ENCODE data around the gene INPP5J. TPM values are rescaled to one million over a fixed set of nuclear protein-coding genes. Genes with fewer than 3 reads are reported as not detected.

The INPP5J gene
- total RNA-seq, 2 experiments from 2014 or later, result 0.59 to 0.69 TPM

DNA sequence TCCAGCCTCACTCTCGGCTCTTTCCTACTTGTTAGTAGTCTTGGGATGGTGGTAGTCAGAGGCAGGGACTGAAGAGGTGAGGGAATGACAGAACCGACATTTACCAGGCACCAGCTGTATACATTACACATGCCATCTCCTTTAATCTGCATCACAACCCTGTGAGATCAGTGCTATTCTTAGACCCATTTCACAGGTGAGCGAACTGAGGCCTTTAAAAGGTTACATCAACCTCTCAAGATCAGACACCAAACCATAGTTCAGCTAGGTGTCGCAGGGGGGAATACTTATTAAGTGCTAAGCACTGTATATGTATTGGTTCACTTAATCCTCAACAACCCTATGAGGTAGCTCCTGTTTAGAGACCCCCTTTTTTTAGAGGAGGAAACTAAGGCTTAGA lies 11.9 kb downstream of the INPP5J start:
- no peaks in the 10 kb centered on the region for H3K4me1 ChIP-seq (ENCODE audit: insufficient read depth, low read length)

DNA sequence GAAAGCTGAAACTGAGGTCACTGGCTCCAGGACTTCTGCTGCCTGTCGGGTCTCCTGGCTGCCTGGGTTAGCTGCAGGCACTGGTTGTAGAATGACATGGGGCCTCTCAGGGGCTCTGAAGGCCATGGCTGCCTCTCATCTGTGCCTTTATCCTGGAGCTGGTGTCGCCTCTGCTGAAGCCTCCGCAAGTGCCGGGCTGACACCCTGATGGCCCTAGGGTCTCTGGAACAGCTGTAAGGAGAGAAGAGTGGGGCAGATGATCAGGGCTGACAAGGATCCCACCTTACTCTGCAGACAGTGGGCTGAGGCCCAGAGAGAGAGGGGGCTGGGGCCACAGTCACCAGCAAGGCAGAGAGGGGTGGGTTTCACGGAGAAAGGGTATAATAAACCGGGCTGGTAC lies 12.9 kb downstream of the INPP5J start:
- H3K27me3 ChIP-seq (ENCODE audit: control insufficient read depth in 1 of 2, insufficient read depth in 2 of 2, low read length in 2 of 2), result no peaks in the 10 kb centered on the region
- no peaks in the 10 kb centered on the region for H3K27me3 Mint-ChIP-seq
- no peaks in the 10 kb centered on the region for H3K9me3 ChIP-seq (ENCODE audit: control insufficient read depth in 1 of 2, insufficient read depth in 1 of 2, low read length in 2 of 2)
- intact Hi-C loops (cut with DNase I, micrococcal nuclease), result no loop called here
- TF ChIP-seq, protein P1, sequence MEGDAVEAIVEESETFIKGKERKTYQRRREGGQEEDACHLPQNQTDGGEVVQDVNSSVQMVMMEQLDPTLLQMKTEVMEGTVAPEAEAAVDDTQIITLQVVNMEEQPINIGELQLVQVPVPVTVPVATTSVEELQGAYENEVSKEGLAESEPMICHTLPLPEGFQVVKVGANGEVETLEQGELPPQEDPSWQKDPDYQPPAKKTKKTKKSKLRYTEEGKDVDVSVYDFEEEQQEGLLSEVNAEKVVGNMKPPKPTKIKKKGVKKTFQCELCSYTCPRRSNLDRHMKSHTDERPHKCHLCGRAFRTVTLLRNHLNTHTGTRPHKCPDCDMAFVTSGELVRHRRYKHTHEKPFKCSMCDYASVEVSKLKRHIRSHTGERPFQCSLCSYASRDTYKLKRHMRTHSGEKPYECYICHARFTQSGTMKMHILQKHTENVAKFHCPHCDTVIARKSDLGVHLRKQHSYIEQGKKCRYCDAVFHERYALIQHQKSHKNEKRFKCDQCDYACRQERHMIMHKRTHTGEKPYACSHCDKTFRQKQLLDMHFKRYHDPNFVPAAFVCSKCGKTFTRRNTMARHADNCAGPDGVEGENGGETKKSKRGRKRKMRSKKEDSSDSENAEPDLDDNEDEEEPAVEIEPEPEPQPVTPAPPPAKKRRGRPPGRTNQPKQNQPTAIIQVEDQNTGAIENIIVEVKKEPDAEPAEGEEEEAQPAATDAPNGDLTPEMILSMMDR (IDR thresholded peaks at IDR 0.05), result no peak
- H3K4me3 Mint-ChIP-seq, result no peak overlapping the region
- no peaks in the 10 kb centered on the region for H3K4me1 ChIP-seq (ENCODE audit: insufficient read depth, low read length)
- DNase-seq, result no peak
- H3K36me3 ChIP-seq (ENCODE audit: insufficient read depth, low read length), result no peaks in the 10 kb centered on the region
- H3K36me3 Mint-ChIP-seq (ENCODE audit: low read depth), result no peaks in the 10 kb centered on the region
- no peaks in the 10 kb centered on the region for H3K4me1 Mint-ChIP-seq (ENCODE audit: low read depth)
- no peak overlapping the region for H3K27ac Mint-ChIP-seq
- ChIA-PET POLR2A (no interaction called here), CTCF (no interaction called here)
- H3K9me3 Mint-ChIP-seq, result no peaks in the 10 kb centered on the region
- ATAC-seq (ENCODE audit: poor library complexity), result no peak
- H3K27ac ChIP-seq (ENCODE audit: low read depth in 1 of 2, low read length in 2 of 2), result no peak overlapping the region
- no peak overlapping the region for H3K4me3 ChIP-seq (ENCODE audit: low read length)

More for the DNA sequence above, 11.9 kb downstream of the INPP5J start:
- Mint-ChIP-seq H3K4me3 (no peak overlapping the region), H3K4me1 (ENCODE audit: low read depth) (no peaks in the 10 kb centered on the region), H3K9me3 (no peaks in the 10 kb centered on the region), H3K27ac (no peak overlapping the region), H3K36me3 (ENCODE audit: low read depth) (no peaks in the 10 kb centered on the region), H3K27me3 (no peaks in the 10 kb centered on the region)
- ChIA-PET POLR2A (no interaction called here), CTCF (no interaction called here)
- Histone ChIP-seq H3K4me3 (ENCODE audit: low read length) (no peak overlapping the region), H3K27me3 (ENCODE audit: control insufficient read depth in 1 of 2, insufficient read depth in 2 of 2, low read length in 2 of 2) (no peaks in the 10 kb centered on the region), H3K36me3 (ENCODE audit: insufficient read depth, low read length) (no peaks in the 10 kb centered on the region), H3K9me3 (ENCODE audit: control insufficient read depth in 1 of 2, insufficient read depth in 1 of 2, low read length in 2 of 2) (no peaks in the 10 kb centered on the region), H3K27ac (ENCODE audit: low read depth in 1 of 2, low read length in 2 of 2) (no peak overlapping the region)
- TF ChIP-seq, protein P1 (IDR thresholded peaks at IDR 0.05), result no peak
- ATAC-seq (ENCODE audit: poor library complexity) (no peak), DNase-seq (no peak)
- intact Hi-C loops (cut with DNase I, micrococcal nuclease), result no loop called here

DNA sequence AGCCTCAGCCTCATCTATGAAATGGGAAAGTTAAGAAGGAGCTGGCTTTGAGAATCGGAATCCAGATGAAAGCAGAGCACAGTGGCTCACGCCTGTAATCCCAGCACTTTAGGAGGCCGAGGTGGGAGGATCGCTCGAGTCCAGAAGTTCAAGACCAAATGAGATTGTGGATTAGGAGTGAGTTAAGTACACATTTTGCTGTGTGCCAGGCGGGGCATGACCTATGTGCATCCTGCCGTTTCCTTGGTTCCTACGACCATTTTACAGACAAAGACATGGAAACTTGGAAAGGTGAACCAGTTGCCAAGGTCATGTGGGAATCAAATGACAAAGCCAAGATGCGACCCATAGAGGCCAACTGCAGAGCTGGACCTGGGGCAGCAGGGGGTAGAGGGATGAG lies 13.4 kb downstream of the INPP5J start:
- no peak overlapping the region for H3K27ac ChIP-seq (ENCODE audit: low read depth in 1 of 2, low read length in 2 of 2)

More for the DNA sequence above, 13.4 kb downstream of the INPP5J start:
- ChIA-PET POLR2A (no interaction called here), CTCF (no interaction called here)
- Mint-ChIP-seq H3K4me3 (no peak overlapping the region), H3K27ac (no peak overlapping the region), H3K36me3 (ENCODE audit: low read depth) (no peaks in the 10 kb centered on the region), H3K27me3 (no peaks in the 10 kb centered on the region), H3K9me3 (no peaks in the 10 kb centered on the region), H3K4me1 (ENCODE audit: low read depth) (no peaks in the 10 kb centered on the region)
- Histone ChIP-seq H3K27me3 (ENCODE audit: control insufficient read depth in 1 of 2, insufficient read depth in 2 of 2, low read length in 2 of 2) (no peaks in the 10 kb centered on the region), H3K4me3 (ENCODE audit: low read length) (no peak overlapping the region), H3K36me3 (ENCODE audit: insufficient read depth, low read length) (no peaks in the 10 kb centered on the region), H3K9me3 (ENCODE audit: control insufficient read depth in 1 of 2, insufficient read depth in 1 of 2, low read length in 2 of 2) (no peaks in the 10 kb centered on the region), H3K4me1 (ENCODE audit: insufficient read depth, low read length) (no peaks in the 10 kb centered on the region)
- TF ChIP-seq, protein P1 (IDR thresholded peaks at IDR 0.05), result no peak
- intact Hi-C loops (cut with DNase I, micrococcal nuclease), result no loop called here
- no peak for DNase-seq
- no peak for ATAC-seq (ENCODE audit: poor library complexity)

Data from CD4-positive, alpha-beta T cell (primary cell).